KMS-11 (cell line): ENCODE data around the gene SPINK5.

Experiments
- H2AFZ ChIP-seq: fragments of 200-600 bp; sonication (generic); 2 replicates; pipeline ENCODE4 v1.6.1; 2016; ENCODE audit warnings: antibody characterized with exemption, mixed run types, low read depth
- H3K27ac ChIP-seq: fragments of 200-600 bp; sonication (generic); 2 replicates; pipeline ENCODE4 v1.6.1; 2016; ENCODE audit warnings: mild to moderate bottlenecking, mixed run types
- H3K27me3 ChIP-seq: fragments of 200-600 bp; sonication (generic); 2 replicates; pipeline ENCODE4 v1.6.1; 2017; ENCODE audit warnings: mild to moderate bottlenecking, low read depth, mixed run types, moderate library complexity; ENCODE audit not compliant: insufficient read depth
- H3K36me3 ChIP-seq: fragments of 200-600 bp; sonication (generic); 2 replicates; pipeline ENCODE4 v1.6.1; 2017; ENCODE audit warnings: mild to moderate bottlenecking, mixed run types; ENCODE audit not compliant: insufficient read depth
- H3K4me1 ChIP-seq: fragments of 200-600 bp; sonication (generic); 2 replicates; pipeline ENCODE4 v1.6.1; 2016; ENCODE audit warnings: mild to moderate bottlenecking, low read depth, mixed run types; ENCODE audit not compliant: poor library complexity, severe bottlenecking
- H3K4me2 ChIP-seq: fragments of 200-600 bp; sonication (generic); 2 replicates; pipeline ENCODE4 v1.7.0; 2016; ENCODE audit warnings: mild to moderate bottlenecking, mixed run types
- H3K4me3 ChIP-seq: fragments of 200-600 bp; sonication (generic); IDR thresholded peaks from 2 replicates; pipeline ENCODE4 v1.6.1; 2017; ENCODE audit warnings: low read depth, low read length, mixed read lengths; ENCODE audit not compliant: insufficient read depth
- H3K79me2 ChIP-seq: fragments of 200-600 bp; sonication (generic); 2 replicates; pipeline ENCODE4 v1.6.1; 2016; ENCODE audit warnings: low read depth, mixed run types; ENCODE audit not compliant: insufficient read depth
- H3K9ac ChIP-seq: fragments of 200-600 bp; sonication (generic); 2 replicates; pipeline ENCODE4 v1.6.1; 2016; ENCODE audit warnings: mild to moderate bottlenecking, mixed run types
- H4K20me1 ChIP-seq: fragments of 200-600 bp; sonication (generic); 2 replicates; pipeline ENCODE4 v1.6.1; 2016; ENCODE audit warnings: mild to moderate bottlenecking, mixed run types; ENCODE audit not compliant: insufficient read depth
- TF ChIP-seq, protein P1 (sequence below): fragments of 200-600 bp; sonication (generic); conservative IDR thresholded peaks from 2 replicates; pipeline ENCODE4 v1.6.1; 2017; ENCODE audit warnings: low read depth, mild to moderate bottlenecking, antibody characterized with exemption, low read length, moderate library complexity, mixed read lengths

The SPINK5 gene

DNA sequence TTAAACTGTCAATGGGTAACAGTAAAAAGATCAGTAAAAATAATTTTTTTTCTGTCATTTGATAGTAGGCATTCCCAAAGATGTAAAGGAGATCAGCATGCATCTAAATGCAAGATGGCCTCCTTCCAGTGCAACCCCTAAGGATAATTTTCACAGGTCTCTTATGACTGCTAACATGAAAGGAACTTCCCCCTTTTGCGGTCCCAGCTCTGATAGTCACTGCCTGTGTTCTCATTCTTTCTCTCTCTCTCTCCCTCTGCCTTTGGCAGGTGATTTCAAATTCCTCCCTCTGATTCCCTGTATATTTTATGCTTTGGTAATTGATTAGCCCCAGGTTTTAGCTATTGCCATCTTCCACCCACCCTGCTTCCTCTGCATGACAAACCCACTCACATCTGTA, 113.4 kb downstream of the SPINK5 start:
- Histone ChIP-seq H3K4me1 (no peaks in the 10 kb centered on the region), H3K4me2 (no peak overlapping the region), H3K36me3 (no peaks in the 10 kb centered on the region), H3K4me3 (no peak overlapping the region), H3K27me3 (no peaks in the 10 kb centered on the region), H2AFZ (no peak overlapping the region), H4K20me1 (no peaks in the 10 kb centered on the region), H3K79me2 (no peaks in the 10 kb centered on the region), H3K27ac (no peak overlapping the region), H3K9ac (no peak overlapping the region)
- TF ChIP-seq, protein P1, sequence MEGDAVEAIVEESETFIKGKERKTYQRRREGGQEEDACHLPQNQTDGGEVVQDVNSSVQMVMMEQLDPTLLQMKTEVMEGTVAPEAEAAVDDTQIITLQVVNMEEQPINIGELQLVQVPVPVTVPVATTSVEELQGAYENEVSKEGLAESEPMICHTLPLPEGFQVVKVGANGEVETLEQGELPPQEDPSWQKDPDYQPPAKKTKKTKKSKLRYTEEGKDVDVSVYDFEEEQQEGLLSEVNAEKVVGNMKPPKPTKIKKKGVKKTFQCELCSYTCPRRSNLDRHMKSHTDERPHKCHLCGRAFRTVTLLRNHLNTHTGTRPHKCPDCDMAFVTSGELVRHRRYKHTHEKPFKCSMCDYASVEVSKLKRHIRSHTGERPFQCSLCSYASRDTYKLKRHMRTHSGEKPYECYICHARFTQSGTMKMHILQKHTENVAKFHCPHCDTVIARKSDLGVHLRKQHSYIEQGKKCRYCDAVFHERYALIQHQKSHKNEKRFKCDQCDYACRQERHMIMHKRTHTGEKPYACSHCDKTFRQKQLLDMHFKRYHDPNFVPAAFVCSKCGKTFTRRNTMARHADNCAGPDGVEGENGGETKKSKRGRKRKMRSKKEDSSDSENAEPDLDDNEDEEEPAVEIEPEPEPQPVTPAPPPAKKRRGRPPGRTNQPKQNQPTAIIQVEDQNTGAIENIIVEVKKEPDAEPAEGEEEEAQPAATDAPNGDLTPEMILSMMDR: no peak

DNA sequence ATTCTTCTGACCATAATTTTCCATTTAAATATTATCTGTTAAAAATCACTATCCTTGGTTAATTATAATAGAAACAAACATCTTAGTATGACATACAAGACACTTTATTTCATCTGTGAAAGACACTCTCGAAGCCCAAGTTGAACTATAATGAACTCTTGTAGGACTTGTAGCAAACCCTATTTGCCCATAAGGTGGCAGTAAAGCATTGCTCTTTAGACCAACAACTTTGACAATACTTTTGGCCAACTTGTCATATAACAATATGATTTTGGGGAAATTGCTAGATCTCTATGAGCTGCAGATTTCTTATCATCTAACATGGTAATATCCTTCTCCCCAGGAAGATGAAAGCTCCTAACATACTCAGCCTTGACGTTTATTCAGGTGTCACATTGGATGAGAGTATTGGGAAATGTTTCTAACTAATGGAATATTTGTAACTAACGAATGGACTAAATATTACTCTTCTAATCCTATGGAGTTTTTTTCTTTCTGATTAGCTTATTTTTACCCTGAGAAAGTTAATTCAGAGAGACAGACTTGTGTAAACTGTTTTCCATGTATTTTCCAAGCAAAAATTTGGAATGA, 115.5 kb downstream of the SPINK5 start:
- TF ChIP-seq, protein P1: peak; percentile 71
- Histone ChIP-seq H3K9ac (no peak overlapping the region), H3K4me2 (no peak overlapping the region), H3K27me3 (no peaks in the 10 kb centered on the region), H3K4me1 (no peaks in the 10 kb centered on the region), H4K20me1 (no peaks in the 10 kb centered on the region), H3K4me3 (no peak overlapping the region), H3K36me3 (no peaks in the 10 kb centered on the region), H3K79me2 (no peaks in the 10 kb centered on the region), H2AFZ (no peak overlapping the region), H3K27ac (no peak overlapping the region)

- Histone ChIP-seq H4K20me1 (no peaks in the 10 kb centered on the region), H3K79me2 (no peaks in the 10 kb centered on the region), H3K4me1 (no peaks in the 10 kb centered on the region), H3K27me3 (no peaks in the 10 kb centered on the region), H3K4me3 (no peak overlapping the region), H3K36me3 (no peaks in the 10 kb centered on the region), H2AFZ (no peak overlapping the region), H3K27ac (no peak overlapping the region), H3K9ac (no peak overlapping the region), H3K4me2 (no peak overlapping the region)
- TF ChIP-seq, protein P1: no peak
These were observed 122.6 kb downstream of the SPINK5 start for GRCh38 chr5:148186248-148187003.
